GM19328 (cell line): Measurements from ENCODE around the gene MEGF8.

ENCODE experiments used
- ATAC-seq: cut with Tn5 transposase; IDR thresholded peaks from one replicate; pipeline ENCODE4 v1.9.1; 2021; ENCODE audit warnings: mild to moderate bottlenecking, moderate library complexity; ENCODE audit not compliant: unreplicated experiment

The MEGF8 gene

GRCh38 chr19:42352301-42353259 is 27.1 kb downstream of the MEGF8 start:
- ATAC-seq: no peak

- no peak for ATAC-seq
These were observed 28.0 kb downstream of the MEGF8 start for GRCh38 chr19:42353341-42354015.

- ATAC-seq: no peak
These were observed 30.5 kb downstream of the MEGF8 start for GRCh38 chr19:42355896-42356295.

GRCh38 chr19:42356686-42357085 is 31.3 kb downstream of the MEGF8 start:
- no peak for ATAC-seq

GRCh38 chr19:42357290-42357689 is 31.9 kb downstream of the MEGF8 start:
- no peak for ATAC-seq

- ATAC-seq: no peak
These were observed 35.5 kb downstream of the MEGF8 start for GRCh38 chr19:42360787-42361544.

GRCh38 chr19:42361545-42361910 is 36.1 kb downstream of the MEGF8 start:
- ATAC-seq: no peak

- ATAC-seq: no peak
These were observed 36.9 kb downstream of the MEGF8 start for GRCh38 chr19:42362342-42362741.

- ATAC-seq: no peak
These were observed 37.5 kb downstream of the MEGF8 start for GRCh38 chr19:42362891-42363440.

GRCh38 chr19:42363614-42364346 is 38.3 kb downstream of the MEGF8 start:
- no peak for ATAC-seq

- no peak for ATAC-seq
These were observed 41.2 kb downstream of the MEGF8 start for GRCh38 chr19:42366673-42367072.

GRCh38 chr19:42367929-42368328 is 42.5 kb downstream of the MEGF8 start:
- no peak for ATAC-seq

GRCh38 chr19:42368360-42368759 is 42.9 kb downstream of the MEGF8 start:
- no peak for ATAC-seq

GRCh38 chr19:42368765-42369164 is 43.3 kb downstream of the MEGF8 start:
- no peak for ATAC-seq

- ATAC-seq: no peak
These were observed 44.1 kb downstream of the MEGF8 start for GRCh38 chr19:42369433-42370067.

GRCh38 chr19:42370068-42370520 is 44.7 kb downstream of the MEGF8 start:
- ATAC-seq: no peak

GRCh38 chr19:42370626-42371175 is 45.3 kb downstream of the MEGF8 start:
- ATAC-seq: no peak

GRCh38 chr19:42374826-42375376 is 49.5 kb downstream of the MEGF8 start:
- no peak for ATAC-seq
